Type B pancreatic cell (in vitro differentiated cells): ENCODE measurements around the gene LAMTOR1. TPM values are rescaled to one million over a fixed set of nuclear protein-coding genes. Genes with fewer than 3 reads are reported as not detected.
"Not testable (repeated sequence)": the region's sequence is repeated elsewhere in the genome, so short reads cannot be mapped to it uniquely, and the experiment has no call there.

ENCODE experiments used
- DNase-seq: peaks from one replicate; pipeline ENCODE4 v3.0.0; 2021; ENCODE audit warnings: mixed read lengths; ENCODE audit not compliant: unreplicated experiment; ENCODE audit errors: extremely low spot score
- H3K27ac Mint-ChIP-seq: 2 replicates; pipeline ENCODE4 v1.8.0; 2021; ENCODE audit warnings: mild to moderate bottlenecking, mixed read lengths
- H3K27me3 Mint-ChIP-seq: 2 replicates; pipeline ENCODE4 v1.8.0; 2021; ENCODE audit warnings: mixed read lengths
- H3K36me3 Mint-ChIP-seq: 2 replicates; pipeline ENCODE4 v1.8.0; 2021; ENCODE audit warnings: mixed read lengths
- H3K4me1 Mint-ChIP-seq: one replicate; pipeline ENCODE4 v1.8.0; 2021; ENCODE audit warnings: mixed read lengths; ENCODE audit not compliant: unreplicated experiment
- H3K4me3 Mint-ChIP-seq: 2 replicates; pipeline ENCODE4 v1.8.0; 2021; ENCODE audit warnings: mild to moderate bottlenecking, mixed read lengths
- H3K9me3 Mint-ChIP-seq: 2 replicates; pipeline ENCODE4 v1.8.0; 2021; ENCODE audit warnings: mixed read lengths
- total RNA-seq: library from RNA; stranded (reverse); gene quantifications from 2 replicates; pipeline ENCODE4 v1.2.1, GENCODE V29; 2021; ENCODE audit warnings: low replicate concordance
- TF ChIP-seq, protein P1 (sequence below): fragments of 200-600 bp; sonication (generic); conservative IDR thresholded peaks from 2 replicates; pipeline ENCODE4 v1.5.0; 2021; ENCODE audit warnings: antibody characterized with exemption, mild to moderate bottlenecking

Gene LAMTOR1
- total RNA-seq, 1 donor from 2014 or later: 73.0 TPM

DNA sequence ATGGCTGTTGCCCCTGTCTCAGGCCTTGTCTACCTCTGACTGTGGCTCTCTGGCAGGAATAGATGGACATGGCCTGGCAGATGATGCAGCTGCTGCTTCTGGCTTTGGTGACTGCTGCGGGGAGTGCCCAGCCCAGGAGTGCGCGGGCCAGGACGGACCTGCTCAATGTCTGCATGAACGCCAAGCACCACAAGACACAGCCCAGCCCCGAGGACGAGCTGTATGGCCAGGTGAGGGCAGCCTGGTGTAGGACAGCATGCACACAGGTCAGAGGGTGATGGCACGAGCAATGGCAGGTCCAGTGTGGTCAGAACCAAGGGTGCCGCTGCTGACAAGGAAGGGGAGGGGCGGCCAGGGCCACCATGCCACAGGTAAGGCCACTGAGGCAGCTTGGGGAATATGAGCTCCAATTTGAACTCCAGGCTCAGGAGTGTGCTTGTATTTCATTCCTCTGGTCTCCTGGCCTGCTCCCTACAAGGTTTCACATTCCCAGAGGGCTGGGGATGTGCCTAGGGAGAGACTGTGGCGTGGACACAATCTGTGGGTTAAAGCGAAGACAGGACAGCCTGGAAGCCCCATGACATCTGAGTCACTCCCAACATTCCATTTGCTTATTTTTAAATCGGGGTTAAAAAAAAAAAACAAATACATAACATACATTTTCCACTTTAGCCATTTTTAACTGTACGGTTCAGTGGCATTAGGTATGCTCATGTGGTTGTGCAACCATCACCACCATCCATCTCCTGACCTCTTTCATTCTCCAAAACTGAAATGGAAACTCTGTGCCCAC is 33.0 kb upstream of the LAMTOR1 start:
- Mint-ChIP-seq H3K27ac (no peak overlapping the region), H3K27me3 (peaks cover 18% of the 10 kb centered on the region), H3K36me3 (no peaks in the 10 kb centered on the region), H3K9me3 (no peaks in the 10 kb centered on the region), H3K4me1 (no peaks in the 10 kb centered on the region), H3K4me3 (no peak overlapping the region)
- TF ChIP-seq, protein P1, sequence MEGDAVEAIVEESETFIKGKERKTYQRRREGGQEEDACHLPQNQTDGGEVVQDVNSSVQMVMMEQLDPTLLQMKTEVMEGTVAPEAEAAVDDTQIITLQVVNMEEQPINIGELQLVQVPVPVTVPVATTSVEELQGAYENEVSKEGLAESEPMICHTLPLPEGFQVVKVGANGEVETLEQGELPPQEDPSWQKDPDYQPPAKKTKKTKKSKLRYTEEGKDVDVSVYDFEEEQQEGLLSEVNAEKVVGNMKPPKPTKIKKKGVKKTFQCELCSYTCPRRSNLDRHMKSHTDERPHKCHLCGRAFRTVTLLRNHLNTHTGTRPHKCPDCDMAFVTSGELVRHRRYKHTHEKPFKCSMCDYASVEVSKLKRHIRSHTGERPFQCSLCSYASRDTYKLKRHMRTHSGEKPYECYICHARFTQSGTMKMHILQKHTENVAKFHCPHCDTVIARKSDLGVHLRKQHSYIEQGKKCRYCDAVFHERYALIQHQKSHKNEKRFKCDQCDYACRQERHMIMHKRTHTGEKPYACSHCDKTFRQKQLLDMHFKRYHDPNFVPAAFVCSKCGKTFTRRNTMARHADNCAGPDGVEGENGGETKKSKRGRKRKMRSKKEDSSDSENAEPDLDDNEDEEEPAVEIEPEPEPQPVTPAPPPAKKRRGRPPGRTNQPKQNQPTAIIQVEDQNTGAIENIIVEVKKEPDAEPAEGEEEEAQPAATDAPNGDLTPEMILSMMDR: no peak
- DNase-seq: no peak

DNA sequence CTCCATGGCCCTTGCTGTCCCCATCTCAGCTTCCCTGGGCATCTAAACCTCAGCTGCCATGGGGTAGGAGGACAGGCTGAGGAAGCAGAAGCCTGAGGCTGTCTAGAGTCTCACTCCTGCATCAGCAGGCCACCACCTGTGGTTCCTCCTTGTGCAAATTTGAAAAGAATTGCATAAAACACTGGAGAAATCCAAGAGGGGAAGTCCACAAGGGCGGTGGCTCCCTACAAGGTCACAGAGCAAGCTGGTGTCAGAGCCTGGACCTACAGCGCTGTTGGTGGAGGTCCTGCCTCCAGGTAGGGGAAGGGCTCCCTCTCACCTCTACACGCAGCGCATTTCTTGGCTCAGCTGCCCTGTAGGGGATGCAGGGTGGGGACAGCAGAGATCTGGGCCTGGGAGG is 32.4 kb upstream of the LAMTOR1 start, which contains the start of gene FOLR3:
FOLR3 (plus strand) TSS at position 253 of the 400 bp plus-strand sequence. CDS start 228 bp downstream, outside the sequence.
- H3K36me3 Mint-ChIP-seq, H3K9me3 Mint-ChIP-seq, H3K4me1 Mint-ChIP-seq, H3K4me3 Mint-ChIP-seq, H3K27ac Mint-ChIP-seq, DNase-seq: not testable (repeated sequence)
- peaks cover 15% of the 10 kb centered on the region for H3K27me3 Mint-ChIP-seq

DNA sequence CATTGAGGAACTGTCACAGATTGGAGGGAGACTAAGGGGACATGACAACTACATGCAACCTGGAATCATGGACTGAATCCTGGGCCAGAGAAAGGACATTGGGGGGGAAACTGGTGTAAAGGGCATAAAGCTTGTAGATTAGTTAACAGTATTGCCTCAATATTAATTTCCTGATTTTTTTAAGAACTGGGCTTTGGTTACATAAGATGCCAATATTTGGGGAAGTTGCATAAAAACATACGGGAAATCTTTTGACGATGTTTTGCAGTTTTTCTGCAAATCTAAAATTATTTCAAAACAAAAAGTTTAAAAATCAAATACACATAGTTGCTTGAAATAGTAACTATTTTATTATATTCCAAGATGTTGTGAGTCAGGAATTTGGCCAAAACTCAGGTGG is 29.5 kb upstream of the LAMTOR1 start:
- H3K36me3 Mint-ChIP-seq: no peaks in the 10 kb centered on the region
- H3K27me3 Mint-ChIP-seq: peaks cover 20% of the 10 kb centered on the region
- no peak overlapping the region for H3K4me3 Mint-ChIP-seq
- H3K4me1 Mint-ChIP-seq: no peaks in the 10 kb centered on the region
- no peak overlapping the region for H3K27ac Mint-ChIP-seq
- TF ChIP-seq, protein P1: no peak
- DNase-seq: no peak
- H3K9me3 Mint-ChIP-seq: no peaks in the 10 kb centered on the region

DNA sequence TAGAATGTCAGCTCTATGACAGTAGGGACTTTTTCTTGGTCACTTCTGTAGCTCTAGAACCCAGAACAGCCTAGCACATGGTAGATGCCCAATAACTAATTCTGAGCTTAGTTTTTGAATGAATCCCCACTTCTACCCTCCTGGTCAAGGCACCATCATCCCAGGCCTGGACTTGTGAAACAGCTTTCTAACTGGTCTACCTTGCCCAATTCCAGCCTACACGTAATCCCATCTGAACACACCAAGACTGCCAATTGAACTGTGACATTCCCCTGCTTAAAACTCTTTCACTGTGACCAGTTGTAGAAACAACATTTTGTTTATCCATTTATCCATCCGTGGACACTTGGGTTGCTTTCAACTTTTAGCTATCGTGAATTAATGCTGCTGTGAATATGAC is 26.3 kb upstream of the LAMTOR1 start:
- Mint-ChIP-seq H3K9me3 (no peaks in the 10 kb centered on the region), H3K27me3 (peaks cover 20% of the 10 kb centered on the region), H3K4me1 (no peaks in the 10 kb centered on the region), H3K36me3 (no peaks in the 10 kb centered on the region), H3K27ac (no peak overlapping the region), H3K4me3 (no peak overlapping the region)
- DNase-seq: no peak
- TF ChIP-seq, protein P1: no peak

DNA sequence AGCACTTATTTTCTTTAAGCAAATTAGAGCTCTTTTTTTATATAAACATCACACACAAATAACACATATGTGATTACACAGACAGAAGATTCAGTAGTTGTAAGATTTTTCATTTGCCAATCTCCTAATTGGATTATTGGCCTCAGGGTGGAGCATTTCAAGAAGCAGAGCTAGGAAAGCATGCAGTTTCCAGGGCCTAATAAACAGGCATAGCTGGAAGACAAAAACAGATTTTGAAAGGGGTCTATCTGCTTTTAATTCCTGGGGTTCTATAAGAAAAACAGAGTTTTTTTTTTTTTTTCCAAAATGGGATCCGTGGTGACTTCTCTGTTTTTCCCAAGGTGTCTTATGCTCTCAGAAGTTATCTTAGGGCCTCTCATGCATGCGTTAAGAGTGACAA is 24.8 kb upstream of the LAMTOR1 start:
- no peak for DNase-seq
- Mint-ChIP-seq H3K27ac (no peak overlapping the region), H3K4me1 (no peaks in the 10 kb centered on the region), H3K4me3 (no peak overlapping the region), H3K36me3 (no peaks in the 10 kb centered on the region), H3K9me3 (no peaks in the 10 kb centered on the region), H3K27me3 (peaks cover 13% of the 10 kb centered on the region)
- TF ChIP-seq, protein P1: no peak

DNA sequence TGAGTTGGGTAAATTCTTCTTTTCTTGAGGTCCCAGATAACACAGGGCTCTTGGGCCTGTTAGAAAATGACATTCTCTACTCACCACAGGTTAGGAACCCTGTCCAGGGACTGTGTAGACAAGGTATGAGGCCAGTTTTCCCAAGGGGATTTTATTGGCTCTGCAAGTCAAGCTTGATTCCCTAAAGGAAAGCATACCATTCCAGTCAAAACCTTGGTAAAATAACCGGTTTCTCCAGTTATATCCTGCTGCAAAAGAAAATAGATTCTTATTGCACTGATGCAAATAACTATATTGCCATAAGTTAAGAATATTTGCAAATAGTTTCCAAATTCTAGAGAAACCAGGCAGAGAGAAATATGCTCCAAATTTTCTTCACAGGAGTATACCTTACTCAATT is 22.9 kb upstream of the LAMTOR1 start:
- DNase-seq: no peak
- Mint-ChIP-seq H3K9me3 (no peaks in the 10 kb centered on the region), H3K4me1 (no peaks in the 10 kb centered on the region), H3K36me3 (no peaks in the 10 kb centered on the region), H3K27me3 (peaks cover 4% of the 10 kb centered on the region), H3K27ac (no peak overlapping the region), H3K4me3 (no peak overlapping the region)
- TF ChIP-seq, protein P1: no peak
